HG02943 (cell line): ENCODE results near the gene KNDC1.

Experiments used
- ATAC-seq: cut with Tn5 transposase; IDR thresholded peaks from one replicate; pipeline ENCODE4 v1.9.1; 2021; ENCODE audit warnings: mild to moderate bottlenecking, low read depth, moderate library complexity; ENCODE audit not compliant: unreplicated experiment

Gene KNDC1

DNA sequence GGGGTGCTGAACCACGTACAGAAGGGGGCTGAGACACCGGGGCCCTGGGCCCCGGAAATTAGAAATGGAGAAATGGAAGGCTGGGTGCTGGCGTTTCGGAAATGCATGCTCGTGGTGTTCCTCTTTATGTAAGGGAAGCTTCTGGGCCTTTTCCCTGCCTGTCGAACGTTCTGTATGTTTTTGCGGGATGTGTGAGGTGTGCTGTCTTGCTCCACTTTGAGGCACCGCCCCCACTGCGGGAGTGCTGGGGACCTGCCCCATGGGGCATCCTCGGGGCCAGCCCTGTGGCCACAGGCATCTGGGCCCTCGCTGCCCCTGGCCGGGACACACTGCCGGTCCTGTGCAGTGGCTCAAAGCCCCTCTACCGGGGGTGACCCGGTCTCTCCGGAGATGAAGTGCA lies 75.9 kb downstream of the KNDC1 start:
- no peak for ATAC-seq

DNA sequence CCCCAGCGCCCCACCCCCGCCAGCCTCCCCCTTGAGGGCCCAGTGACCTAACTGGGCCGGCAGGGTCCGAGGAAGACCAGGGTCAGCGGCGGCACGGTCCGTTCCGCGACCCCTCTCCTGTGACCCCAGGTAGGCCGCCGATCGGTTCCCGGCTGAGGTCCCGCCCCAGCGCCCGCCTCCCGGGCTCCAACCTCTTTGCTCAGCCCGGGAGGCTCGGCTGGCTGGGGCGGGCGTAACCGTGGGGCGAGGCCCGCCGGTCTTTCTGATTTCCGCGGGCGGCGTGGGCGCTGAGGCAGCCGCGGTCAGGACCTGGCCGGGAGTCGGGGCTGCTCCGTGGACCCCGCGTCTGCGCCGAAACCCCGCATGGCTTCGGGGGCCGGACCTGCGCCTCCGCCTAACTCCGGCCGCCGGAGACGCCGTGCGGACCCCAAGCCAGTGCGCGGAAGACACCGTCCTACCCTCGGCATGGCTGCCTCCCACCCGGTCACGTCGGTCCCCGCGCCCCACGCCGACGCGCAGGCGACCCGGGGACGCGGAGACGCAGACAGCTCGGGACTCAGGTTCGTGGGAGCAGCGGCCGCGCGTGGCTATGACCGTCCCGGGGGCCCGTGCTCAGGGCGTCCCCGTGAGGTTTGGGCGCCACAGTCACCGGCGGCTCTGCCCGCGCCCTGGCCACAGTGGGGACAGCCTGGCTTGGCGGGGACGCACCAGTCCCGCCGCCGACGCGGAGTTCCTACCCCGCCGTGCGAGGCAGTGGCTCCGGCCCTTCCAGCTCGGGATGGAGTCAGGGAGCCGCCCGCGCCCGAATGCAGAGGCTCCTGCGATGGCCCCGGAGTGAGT lies 76.6 kb downstream of the KNDC1 start:
- ATAC-seq, result no peak

DNA sequence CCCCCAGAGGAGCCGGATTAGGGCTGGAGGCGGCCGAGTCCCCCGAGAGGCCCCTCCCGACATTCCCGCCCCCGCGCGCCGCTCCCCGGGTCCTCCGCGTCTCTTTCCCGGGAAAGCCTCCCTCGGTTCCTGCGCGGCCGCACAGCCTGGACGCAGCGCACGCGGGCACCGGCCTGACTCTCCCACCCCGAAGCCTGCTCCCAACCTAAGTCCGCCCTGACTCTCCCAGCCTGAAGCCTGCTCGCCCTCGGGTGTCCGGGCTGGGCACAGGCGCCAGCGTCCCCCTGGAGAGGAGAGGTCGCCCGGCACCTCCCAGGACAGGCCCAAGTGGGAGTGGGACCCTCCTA lies 77.2 kb downstream of the KNDC1 start:
- ATAC-seq, result no peak

- no peak for ATAC-seq
These were observed 77.8 kb downstream of the KNDC1 start, which contains the start of gene VENTX for GRCh38 chr10:133237588-133238465. Gene VENTX, plus strand, starts transcription at chr10:133237855. Its CDS starts 60 bp downstream, at chr10:133237915.

DNA sequence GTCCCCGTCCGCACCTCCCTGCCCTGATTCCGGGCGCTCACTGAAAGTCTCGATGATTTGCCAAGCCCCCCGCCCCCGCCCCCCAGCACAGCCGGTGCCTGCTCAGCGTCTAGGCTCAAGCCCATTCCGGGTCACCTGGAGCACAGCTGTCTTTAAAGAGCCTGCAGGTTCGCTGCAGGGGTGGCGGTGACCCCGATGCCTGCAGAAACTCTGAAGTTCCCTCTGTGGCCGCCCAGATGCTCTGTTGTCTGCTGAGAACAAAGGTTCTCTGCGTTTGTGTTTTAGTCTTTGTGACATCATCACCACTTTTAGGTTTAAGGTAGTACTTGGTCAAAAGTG lies 78.4 kb downstream of the KNDC1 start:
- no peak for ATAC-seq

DNA sequence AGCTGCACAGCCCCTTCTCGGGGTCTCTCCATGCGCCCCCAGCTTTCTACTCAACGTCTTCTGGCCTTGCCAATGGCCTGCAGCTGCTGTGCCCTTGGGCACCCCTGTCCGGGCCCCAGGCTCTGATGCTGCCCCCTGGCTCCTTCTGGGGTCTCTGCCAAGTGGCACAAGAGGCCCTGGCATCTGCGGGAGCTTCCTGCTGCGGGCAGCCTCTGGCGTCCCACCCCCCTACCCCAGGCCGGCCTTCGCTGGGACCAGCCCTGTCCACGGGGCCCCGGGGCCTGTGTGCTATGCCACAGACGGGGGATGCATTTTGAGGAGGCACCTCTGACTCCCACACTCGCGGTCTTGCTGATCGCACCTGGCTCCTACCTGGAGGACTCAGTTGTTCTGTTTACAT lies 80.0 kb downstream of the KNDC1 start:
- no peak for ATAC-seq

GRCh38 chr10:133241501-133242205 lies 81.6 kb downstream of the KNDC1 start:
- ATAC-seq, result no peak

DNA sequence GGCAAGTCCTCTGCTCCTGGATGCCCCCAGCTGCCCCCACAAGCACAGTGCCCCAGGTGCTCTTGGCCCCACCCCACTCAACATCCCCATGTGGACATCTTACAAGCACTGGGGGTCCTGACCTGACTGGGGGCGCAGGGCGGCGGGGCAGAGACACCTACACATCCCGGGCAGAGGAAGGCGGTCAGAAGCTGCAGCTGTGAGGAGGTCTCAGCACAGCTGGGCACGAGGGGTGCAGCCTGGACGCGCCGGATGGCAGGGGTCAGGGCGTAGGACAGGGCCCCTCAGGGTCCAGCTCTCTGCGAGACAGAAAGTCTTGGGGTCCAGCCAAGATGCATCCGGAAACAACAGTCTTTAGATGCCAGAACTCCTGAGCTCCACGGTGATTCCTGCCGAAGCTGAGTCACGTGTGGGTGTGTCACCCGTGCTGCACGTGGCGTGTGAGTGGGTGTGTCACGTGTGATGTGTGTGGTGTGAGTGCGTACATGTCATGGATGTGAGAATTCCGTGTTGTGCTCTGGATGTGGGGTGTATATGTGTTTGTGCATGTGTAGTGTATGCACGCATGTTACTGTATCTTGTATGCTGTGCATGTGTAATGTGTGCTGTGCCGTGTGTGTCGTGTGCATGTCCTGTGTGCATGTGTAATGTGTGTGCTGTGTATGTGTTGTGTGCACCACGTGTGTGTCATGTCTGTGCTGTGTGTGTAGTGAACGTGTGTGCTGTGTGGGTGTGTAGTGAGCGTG lies 82.8 kb downstream of the KNDC1 start:
- no peak for ATAC-seq

- no peak for ATAC-seq
These were observed 83.6 kb downstream of the KNDC1 start for GRCh38 chr10:133243593-133243992.

DNA sequence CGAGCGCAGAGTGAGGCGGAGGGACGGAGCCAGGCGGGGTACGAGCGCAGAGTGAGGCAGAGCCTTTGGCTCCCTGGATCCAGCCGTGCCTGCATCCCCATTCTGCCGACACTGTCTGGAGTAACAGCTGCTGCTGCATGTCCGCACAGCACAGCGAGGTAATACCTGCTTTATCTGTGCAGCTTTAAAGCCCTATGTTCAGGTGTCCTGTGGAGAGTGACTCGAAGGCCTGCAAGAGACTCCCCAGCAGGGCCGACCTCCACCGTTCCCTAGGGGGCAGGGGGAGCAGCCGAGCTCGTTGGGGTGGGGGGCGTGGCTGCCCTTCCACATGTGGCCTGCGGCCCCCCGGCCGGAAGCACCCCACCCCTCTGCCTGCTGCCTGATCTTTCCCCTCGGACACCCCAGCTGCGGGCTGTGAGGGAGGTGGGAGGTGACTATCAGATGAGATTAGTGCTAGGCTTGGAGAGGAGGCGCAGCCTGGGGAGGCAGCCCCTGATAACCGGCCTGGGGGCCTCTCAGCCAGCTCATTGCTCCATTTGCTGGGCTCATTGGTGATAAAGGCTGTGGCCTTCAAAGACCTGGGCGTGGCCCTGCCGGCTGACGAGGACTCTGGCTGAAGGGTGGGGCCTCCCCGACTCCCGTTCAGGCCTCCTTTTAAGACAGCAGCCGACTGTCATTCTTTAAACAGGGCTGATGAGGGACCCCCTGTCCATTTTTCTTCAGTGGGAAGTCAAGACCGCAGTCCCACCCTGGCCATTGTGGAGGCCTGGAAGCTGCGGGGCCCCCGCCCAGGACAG lies 85.6 kb downstream of the KNDC1 start:
- no peak for ATAC-seq

DNA sequence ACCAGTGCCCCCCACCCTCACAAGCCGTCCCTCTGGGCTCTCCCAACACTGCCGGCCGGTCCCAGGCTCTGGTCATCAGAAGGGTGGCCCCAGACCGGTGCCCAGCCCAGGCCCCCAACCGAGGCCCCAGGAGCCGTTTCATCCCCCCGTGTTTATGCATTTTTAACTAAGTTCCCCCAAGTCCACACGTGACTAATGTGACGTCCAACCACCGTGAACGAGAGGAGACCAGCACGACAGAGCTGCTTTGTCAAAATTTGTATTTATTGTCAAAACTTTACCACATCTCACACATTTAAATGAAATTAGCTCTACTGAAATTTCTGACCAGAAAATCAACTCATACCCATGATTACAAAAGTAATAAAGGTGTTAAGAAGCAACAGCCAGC lies 86.2 kb downstream of the KNDC1 start:
- no peak for ATAC-seq

DNA sequence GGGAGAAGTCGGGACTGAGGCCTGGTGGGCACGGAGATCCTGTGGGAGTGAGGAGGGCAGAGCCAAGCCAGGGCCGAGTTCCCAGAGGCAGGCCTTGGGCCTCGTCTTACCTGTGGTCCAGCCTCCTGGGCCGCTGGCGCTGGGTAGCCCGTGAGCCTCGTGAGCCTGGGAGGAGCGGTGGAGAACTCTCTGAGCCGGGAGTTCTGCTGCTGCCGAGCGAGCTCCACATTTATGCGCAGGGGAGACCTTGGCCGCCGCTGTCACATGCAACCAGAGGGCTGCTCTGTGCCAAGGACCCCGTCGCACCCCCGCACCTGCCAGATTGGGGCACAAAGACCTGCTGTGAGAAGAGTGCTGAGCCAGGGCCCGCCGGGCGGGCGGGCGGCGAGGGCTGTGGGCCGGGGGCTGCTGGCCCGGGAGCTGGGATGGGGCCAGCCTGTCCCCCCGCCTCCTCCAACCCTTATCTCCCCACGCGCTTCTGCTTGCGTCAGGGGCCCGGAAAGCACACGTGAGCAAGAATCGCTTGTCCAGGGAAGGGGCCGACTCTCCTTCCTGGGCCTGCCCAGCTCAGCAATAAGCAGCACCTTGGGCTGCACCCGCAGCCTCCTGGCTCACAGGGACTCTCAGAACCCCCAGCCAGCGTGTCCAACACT lies 87.8 kb downstream of the KNDC1 start:
- ATAC-seq, result no peak

DNA sequence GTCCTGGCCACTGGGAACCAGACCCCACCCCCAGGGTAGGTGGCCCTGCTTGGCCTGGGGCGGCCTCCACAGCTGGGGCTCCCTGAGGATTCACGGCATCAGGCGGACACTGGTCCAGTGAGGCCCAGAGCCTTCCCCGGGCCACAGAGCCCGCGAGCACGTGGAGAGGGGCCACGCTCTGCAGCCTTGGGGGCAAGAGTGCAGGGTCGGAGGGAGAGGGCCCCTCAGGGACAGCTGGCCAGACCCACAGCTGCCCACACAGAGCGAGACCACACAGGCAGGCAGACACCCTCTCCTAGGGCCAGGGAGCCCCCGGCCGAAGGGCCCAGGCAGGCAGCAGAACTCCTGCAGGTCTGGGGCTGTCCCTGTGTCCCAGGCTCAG lies 88.3 kb downstream of the KNDC1 start:
- ATAC-seq, result no peak

DNA sequence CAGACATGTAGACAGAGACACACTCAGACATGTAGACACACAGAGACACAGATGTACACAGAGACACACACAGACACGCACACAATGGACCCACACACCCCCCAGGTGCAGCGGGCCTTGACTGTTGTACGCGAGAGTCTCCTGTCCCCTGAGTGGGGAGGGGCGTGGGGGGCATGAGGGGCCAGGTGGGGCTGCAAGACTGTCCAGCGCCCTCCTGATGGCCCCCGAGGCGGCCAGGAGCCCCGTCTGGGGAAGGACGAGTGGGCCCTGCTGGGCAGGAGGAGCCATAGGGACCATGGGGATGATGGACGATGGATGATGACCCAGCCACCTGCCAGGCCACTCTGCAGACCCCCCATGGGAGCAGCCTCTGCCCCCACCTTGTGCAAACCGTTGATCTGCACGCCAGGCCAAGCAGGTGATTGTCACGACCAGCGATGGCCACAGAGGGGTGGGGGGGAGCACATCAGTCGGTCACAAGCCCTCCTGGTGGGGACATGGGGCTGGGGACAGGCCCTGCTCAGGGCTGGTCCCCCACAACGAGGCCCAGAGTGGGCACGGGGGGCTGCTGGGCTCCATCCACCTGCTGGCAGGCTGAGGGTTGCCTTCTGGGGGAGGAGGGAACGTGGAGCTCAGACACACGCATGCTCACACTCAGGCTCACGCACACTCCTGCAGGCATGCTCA lies 89.2 kb downstream of the KNDC1 start:
- ATAC-seq, result no peak

DNA sequence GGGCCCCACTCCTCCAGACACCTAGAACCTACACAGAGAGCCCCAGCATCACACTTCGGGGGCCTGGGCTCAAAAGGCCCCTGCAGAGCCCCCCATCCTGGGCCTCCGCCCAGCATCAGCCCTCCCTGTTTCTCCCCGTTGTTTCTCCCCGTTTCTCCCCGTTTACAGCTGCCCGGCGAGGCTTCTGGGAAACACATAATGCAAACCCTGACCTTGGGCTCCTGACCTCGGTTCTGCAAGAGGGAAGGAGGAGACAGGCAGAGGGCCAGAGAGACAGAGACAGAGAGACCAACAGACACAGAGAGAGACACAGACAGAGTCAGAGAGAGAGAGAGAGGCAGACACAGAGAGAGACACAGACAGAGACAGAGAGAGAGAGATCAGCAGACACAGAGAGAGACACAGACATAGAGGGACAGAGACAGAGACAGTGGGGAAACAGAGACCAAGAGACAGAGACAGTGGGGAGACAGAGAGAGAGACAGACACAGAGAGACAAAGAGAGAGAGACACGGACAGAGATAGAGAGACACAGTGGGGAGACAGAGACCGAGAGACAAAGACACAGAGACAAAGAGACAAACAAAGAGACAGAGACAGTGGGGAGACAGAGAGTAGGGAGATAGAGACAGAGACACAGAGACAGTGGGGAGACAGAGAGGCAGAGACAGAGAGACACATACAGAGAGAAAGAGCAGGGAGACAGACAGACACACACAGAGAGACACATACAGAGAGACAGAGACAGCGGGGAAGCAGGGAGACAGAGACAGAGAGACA lies 90.1 kb downstream of the KNDC1 start:
- ATAC-seq, result no peak

GRCh38 chr10:133251388-133252222 lies 91.6 kb downstream of the KNDC1 start:
- no peak for ATAC-seq

DNA sequence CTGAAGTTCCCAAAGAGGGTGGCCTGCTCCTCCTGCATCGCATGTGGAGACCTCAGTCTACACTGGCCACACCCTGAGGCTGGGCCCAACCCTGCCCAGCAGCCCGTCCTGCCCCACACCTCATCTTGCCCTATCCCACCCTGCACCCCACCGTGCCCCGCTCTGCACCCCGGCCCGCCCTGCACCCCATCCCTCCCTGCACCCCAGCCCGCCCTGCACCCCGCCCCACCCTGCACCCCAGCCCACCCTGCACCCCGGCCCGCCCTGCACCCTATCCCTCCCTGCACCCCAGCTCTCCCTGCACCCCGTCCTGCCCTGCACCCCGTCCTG lies 92.2 kb downstream of the KNDC1 start:
- ATAC-seq, result no peak
